Upper lobe of right lung (tissue), 1 donor: ENCODE results near the gene HERC3. TPM values are rescaled to one million over a fixed set of nuclear protein-coding genes. Genes with fewer than 3 reads are reported as not detected.

Source experiments
- ATAC-seq: fragments of 200-7000 bp; cut with Tn5 transposase; one replicate; pipeline ENCODE4 v1.9.1; 2020; ENCODE audit warnings: mild to moderate bottlenecking, moderate library complexity
- DNase-seq: peaks from one replicate; pipeline ENCODE4 v3.0.0-alpha.2; 2020
- H3K27ac ChIP-seq: fragments of 200-600 bp; one replicate; pipeline ENCODE4 v1.8.0; 2022
- H3K27me3 ChIP-seq: fragments of 200-600 bp; one replicate; pipeline ENCODE4 v1.8.0; 2022; ENCODE audit warnings: mild to moderate bottlenecking
- H3K36me3 ChIP-seq: fragments of 200-600 bp; one replicate; pipeline ENCODE4 v1.8.0; 2022
- H3K4me1 ChIP-seq: fragments of 200-600 bp; one replicate; pipeline ENCODE4 v1.8.0; 2022
- H3K4me3 ChIP-seq: fragments of 200-600 bp; one replicate; pipeline ENCODE4 v1.8.0; 2022; ENCODE audit warnings: mild to moderate bottlenecking
- H3K9me3 ChIP-seq: fragments of 200-600 bp; one replicate; pipeline ENCODE4 v1.8.0; 2022
- CTCF ChIP-seq: fragments of 200-600 bp; IDR thresholded peaks from one replicate; pipeline ENCODE4 v1.8.0; 2022; ENCODE audit warnings: antibody characterized with exemption
- intact Hi-C: fragments of 100-400 bp; cut with DNase I; formaldehyde crosslinking; loops from one replicate; pipeline ENCODE4 v1.11.0; 2022
- total RNA-seq: library from RNA; stranded (reverse); fragmentation: NEBNext Ultra II Directional; extraction: Animal tissue kit (Norgen Biotek cat#: 25700); gene quantifications from one replicate; pipeline ENCODE4 v1.2.1, GENCODE V29; 2021
- donor health status: DM: no; HTN: yes; CAD: no; lungs with severe emphysema.

HERC3 gene
- total RNA-seq, 1 donor from 2014 or later: 50.0 TPM

- no peak for TF ChIP-seq CTCF
- Histone ChIP-seq H3K4me1 (peaks cover 6% of the 10 kb centered on the region), H3K27me3 (no peaks in the 10 kb centered on the region), H3K4me3 (no peak overlapping the region), H3K36me3 (no peaks in the 10 kb centered on the region), H3K9me3 (no peaks in the 10 kb centered on the region), H3K27ac (no peak overlapping the region)
- ATAC-seq (no peak), DNase-seq (no peak)
- intact Hi-C loops: no loop called here
Observed at GRCh38 chr4:88629826-88630225, 37.5 kb downstream of the HERC3 start.

GRCh38 chr4:88630756-88631155 lies 38.5 kb downstream of the HERC3 start:
- H3K36me3 ChIP-seq: no peaks in the 10 kb centered on the region
- no peak for ATAC-seq
- H3K4me1 ChIP-seq: peaks cover 6% of the 10 kb centered on the region
- no peaks in the 10 kb centered on the region for H3K9me3 ChIP-seq
- H3K27me3 ChIP-seq: no peaks in the 10 kb centered on the region
- intact Hi-C loops: no loop called here
- no peak for TF ChIP-seq CTCF
- H3K27ac ChIP-seq: no peak overlapping the region
- H3K4me3 ChIP-seq: no peak overlapping the region
- no peak for DNase-seq

- Histone ChIP-seq H3K4me3 (no peak overlapping the region), H3K4me1 (no peaks in the 10 kb centered on the region), H3K9me3 (no peaks in the 10 kb centered on the region), H3K27ac (no peak overlapping the region), H3K36me3 (no peaks in the 10 kb centered on the region), H3K27me3 (no peaks in the 10 kb centered on the region)
- no peak for DNase-seq
- no peak for ATAC-seq
- intact Hi-C loops: no loop called here
- no peak for TF ChIP-seq CTCF
Observed at GRCh38 chr4:88643932-88644331, 51.7 kb downstream of the HERC3 start.

- Histone ChIP-seq H3K27ac (no peak overlapping the region), H3K27me3 (no peaks in the 10 kb centered on the region), H3K36me3 (no peaks in the 10 kb centered on the region), H3K9me3 (no peaks in the 10 kb centered on the region), H3K4me3 (no peak overlapping the region), H3K4me1 (no peaks in the 10 kb centered on the region)
- ATAC-seq: no peak
- DNase-seq: no peak
- TF ChIP-seq CTCF: no peak
- intact Hi-C loops: no loop called here
Observed at GRCh38 chr4:88645994-88646393, 53.7 kb downstream of the HERC3 start.

GRCh38 chr4:88646528-88647280 lies 54.4 kb downstream of the HERC3 start:
- peak; percentile 65 for ATAC-seq
- Histone ChIP-seq H3K4me1 (no peaks in the 10 kb centered on the region), H3K9me3 (no peaks in the 10 kb centered on the region), H3K27me3 (no peaks in the 10 kb centered on the region), H3K27ac (no peak overlapping the region), H3K4me3 (no peak overlapping the region), H3K36me3 (no peaks in the 10 kb centered on the region)
- intact Hi-C loops: no loop called here
- TF ChIP-seq CTCF: no peak
- no peak for DNase-seq

- ATAC-seq (no peak), DNase-seq (no peak)
- intact Hi-C loops: no loop called here
- H3K9me3 ChIP-seq: no peaks in the 10 kb centered on the region
- TF ChIP-seq CTCF: no peak
- no peaks in the 10 kb centered on the region for H3K27me3 ChIP-seq
- H3K4me3 ChIP-seq: no peak overlapping the region
- peaks cover 17% of the 10 kb centered on the region for H3K36me3 ChIP-seq
- no peaks in the 10 kb centered on the region for H3K4me1 ChIP-seq
- H3K27ac ChIP-seq: no peak overlapping the region
Observed at GRCh38 chr4:88649716-88650115, 57.4 kb downstream of the HERC3 start.
